UCSD-AML1 (cell line): ENCODE measurements around the gene SERPINB13.
"Not testable (repeated sequence)": the region's sequence is repeated elsewhere in the genome, so short reads cannot be mapped to it uniquely, and the experiment has no call there.

ENCODE experiments used
- DNase-seq: peaks from one replicate; lab custom pipeline; 2025; ENCODE audit not compliant: unreplicated experiment; lab: John Stamatoyannopoulos, UW

The SERPINB13 gene

DNA sequence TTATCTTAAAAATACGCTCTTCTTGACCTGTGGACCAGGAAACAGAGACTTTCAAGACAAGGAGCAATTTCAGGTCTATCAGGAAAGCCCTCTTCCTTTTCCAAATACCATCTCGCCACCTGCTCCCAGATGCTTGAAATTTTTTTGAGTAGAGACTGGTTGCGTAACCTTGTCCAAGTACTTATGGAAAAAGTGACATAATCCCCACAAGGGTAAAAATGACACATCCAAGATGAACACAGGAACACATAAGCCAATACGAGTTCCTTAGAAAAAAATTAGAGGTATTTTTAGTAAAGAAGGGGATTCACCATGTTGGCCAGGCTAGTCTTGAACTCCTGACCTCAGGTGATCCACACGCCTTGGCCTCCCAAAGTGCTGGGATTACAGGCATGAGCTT, 1.8 kb downstream of the SERPINB13 start:
- DNase-seq, result no peak

DNA sequence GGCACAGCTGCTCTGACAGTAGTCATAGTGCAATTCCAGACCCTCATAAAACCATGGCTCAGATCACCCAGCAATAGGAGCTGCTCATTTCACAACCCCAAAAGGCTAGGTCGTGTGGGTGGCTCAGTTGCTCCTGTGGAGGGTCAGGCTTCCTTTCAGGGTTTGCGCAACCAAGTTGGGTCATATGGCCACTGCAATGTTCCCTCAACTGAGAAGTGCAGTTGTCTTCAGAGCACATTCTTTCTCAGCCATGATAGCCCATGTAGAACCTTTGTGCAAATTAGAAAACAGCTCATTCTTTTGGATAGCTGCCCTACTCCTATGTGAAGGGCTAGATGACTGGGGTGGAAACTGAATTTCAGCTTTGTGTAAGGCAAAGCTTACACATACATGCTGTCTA, 3.2 kb downstream of the SERPINB13 start:
- no peak for DNase-seq

GRCh38 chr18:63590966-63591695, 4.0 kb downstream of the SERPINB13 start:
- DNase-seq, result no peak

DNA sequence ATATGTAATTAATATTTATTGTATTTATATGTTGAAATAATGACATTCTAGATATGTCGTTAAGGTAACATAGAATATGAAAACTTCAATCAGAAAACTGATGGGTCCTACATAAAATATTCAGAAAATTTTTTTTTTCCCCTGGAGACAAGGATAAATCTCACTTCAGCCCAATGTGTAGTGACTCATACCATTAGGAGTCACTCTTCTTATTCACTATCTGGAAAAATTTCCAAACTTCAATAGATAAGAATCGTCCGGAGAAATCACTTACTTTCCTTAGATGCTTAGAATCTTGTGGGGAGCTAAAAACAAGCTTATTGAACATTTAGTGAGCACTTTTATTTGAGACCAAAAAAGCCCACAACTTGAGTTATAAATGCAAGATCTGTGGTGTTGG, 4.6 kb downstream of the SERPINB13 start:
- no peak for DNase-seq

- no peak for DNase-seq
Measured at GRCh38 chr18:63592471-63592870, 5.3 kb downstream of the SERPINB13 start.

DNA sequence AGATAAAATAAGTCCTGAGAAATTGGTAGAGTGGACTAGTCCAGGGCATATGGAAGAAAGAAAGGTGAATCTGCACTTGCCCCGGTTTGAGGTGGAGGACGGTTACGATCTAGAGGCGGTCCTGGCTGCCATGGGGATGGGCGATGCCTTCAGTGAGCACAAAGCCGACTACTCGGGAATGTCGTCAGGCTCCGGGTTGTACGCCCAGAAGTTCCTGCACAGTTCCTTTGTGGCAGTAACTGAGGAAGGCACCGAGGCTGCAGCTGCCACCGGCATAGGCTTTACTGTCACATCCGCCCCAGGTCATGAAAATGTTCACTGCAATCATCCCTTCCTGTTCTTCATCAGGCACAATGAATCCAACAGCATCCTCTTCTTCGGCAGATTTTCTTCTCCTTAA, 9.8 kb downstream of the SERPINB13 start:
- no peak for DNase-seq

GRCh38 chr18:63603355-63603754, 16.2 kb downstream of the SERPINB13 start:
- DNase-seq, result no peak

DNA sequence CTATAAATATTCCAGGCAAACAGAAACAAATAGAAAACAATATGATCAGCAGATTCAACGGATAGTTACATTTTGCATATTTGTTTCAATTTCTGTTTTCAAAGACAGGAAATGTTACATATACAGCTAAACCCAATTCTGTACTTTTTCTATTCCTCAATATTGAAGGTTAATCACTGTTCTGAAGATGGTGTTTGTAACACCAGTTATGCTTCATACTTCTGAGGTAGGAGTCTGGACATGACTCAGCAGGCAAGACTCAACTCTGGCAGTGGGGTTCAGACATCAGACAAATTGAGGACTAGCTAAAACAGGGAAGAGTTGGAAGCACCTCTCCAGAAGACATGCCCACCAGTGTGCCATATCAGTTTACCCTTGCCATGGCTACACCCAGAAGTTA, 16.6 kb downstream of the SERPINB13 start:
- DNase-seq, result no peak

DNA sequence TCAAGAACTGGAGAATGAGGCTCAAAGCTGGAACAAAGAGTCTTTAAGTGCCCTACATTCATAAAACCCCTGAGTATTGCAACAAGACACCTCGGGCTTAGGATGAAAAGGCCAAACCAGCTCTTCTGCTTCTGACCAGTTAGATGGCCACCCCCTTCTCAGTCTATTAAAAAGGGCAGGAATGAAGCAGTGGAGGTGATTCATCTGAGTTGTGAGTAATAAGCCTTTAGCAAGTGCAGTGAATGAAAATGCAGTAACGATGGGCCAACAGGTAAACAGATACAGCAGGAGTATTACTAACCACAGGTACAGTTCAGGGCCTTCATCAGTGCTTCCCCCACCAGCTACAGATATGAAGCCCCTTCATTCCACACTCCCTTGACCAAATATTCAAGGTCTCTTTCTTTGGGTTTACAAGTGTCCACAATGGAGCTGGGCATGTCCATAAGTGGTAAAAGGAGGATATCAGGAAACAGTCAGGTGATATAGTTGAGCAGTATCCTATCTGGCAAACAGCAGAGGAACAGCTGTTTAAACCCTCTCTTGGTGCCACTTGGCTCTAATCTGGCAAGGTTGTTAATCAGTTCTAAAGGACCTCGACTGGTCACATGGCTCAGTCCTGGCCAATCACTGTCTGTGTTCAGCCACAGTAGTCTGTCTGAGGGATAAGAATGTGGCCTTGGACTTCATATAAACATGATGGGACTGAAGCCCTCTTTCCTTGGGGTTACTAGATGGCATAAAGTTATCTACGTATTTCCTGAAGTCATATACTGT, 17.8 kb downstream of the SERPINB13 start:
- no peak for DNase-seq

DNA sequence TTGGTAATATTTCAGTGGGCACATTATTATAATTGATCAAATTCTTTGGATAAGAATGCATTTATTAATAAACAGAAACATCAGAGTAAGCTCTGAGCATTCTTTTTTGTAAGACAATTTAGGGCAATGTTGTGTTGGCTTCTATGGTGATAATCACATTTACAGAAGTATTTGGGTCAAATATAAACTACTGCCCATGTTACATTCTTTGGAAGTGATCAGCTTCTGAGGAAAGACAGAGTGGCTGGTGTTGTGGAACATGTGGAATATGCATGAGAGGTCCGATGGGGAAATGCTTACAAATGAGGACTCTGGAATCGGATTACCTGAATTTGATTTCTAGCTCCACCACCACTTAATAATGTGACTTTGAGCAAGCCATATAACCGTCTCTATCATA, 19.4 kb downstream of the SERPINB13 start:
- DNase-seq, result no peak

DNA sequence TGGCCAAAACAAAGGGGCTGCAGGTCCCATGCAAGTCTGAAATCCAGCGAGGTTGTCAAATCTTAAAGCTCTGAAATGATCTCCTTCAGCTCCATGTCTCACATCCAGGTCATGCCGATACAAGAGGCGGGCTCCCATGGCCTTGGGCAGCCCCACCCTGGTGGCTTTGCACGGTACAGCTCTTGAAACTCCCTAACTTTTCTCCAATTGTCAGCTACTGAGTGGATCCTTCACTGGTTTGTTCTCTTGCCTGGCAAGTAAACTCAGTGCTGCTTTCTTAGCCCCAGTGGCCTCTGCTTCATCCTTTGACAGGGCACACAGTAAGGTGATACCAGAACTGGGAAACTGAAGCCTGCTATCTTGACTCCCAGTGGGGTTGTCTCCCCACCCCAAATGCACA, 26.3 kb downstream of the SERPINB13 start:
- DNase-seq, result no peak

DNA sequence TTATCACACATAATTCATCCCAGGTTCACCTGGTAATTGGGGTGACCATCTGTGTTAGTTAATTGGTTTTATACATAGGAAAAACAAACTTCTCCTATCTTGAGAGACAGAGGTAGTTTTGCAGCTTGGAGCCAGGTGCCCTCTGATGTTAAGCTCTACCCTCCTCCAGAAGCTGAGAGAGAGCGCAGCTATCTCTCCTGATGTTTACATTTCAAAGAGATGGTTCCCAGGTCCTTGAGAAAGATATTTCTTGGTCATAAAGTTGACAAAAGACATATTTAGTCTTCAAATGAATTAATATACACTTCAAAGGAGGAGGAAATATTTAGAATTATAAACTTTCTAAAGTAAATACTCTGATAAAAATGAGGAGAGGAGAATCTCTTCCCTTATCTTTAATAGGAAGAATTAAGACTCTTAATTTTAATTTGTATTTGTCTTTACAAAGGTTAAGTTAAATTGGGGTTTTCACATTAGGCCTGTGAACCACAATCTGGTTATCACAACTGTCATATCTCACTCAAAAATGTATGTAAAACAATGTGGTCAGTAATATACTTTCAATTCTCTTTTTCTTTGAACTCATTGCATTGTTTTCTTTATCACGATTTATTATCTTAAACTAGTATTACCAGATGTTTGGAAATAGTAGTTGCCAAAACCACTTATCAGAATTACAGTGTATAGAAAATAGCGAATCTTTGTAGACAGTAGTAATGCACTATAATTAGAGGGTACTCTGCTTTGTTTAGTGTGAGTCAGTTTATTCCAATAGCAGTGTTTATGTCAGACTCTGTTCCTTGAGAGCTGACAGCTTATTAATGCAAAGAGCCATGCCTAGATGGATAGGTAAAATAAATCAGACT, 30.1 kb downstream of the SERPINB13 start:
- no peak for DNase-seq

GRCh38 chr18:63617915-63618234, 30.7 kb downstream of the SERPINB13 start:
- no peak for DNase-seq

- DNase-seq, result no peak
Measured at GRCh38 chr18:63619661-63620060, 32.5 kb downstream of the SERPINB13 start.

DNA sequence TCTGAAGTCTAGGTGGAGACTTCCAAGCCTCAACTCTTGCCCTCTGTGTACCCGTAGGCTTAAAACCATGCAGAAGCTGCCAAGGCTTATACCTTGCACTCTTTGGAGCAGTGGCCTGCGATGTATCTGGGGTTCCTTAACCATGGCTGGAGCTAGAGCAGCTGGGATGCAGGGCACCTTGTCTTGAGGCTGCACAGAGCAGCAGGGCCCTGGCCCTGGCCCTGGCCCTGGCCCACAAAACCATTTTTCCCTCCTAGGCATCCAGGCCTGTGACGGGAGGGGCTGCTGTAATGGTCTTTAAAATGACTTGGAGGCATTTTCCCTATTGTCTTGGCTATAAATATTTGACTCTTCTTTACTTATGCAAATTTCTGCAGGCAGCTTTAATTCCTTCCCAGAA, 37.7 kb downstream of the SERPINB13 start:
- no peak for DNase-seq

- DNase-seq, result no peak
Measured at GRCh38 chr18:63626431-63626830, 39.3 kb downstream of the SERPINB13 start.

DNA sequence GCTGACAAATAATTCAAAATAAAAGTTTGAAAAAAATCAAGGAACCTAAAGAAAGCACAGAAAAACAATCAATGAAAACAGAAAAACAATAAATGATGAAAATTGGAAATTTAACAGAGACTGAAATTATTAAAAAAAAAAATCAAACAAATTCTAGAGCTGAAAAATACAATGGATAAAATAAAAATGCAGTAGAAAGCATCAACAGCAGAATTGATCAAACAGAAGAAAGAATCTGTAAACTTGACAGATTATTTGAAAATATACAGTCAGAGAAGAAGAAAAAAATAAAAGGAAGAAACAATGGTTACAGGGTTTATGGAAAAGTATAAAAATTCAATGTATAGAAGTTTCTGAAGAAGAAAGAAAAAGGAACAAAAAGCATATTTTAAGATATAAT, 40.7 kb downstream of the SERPINB13 start:
- DNase-seq, result no peak

DNA sequence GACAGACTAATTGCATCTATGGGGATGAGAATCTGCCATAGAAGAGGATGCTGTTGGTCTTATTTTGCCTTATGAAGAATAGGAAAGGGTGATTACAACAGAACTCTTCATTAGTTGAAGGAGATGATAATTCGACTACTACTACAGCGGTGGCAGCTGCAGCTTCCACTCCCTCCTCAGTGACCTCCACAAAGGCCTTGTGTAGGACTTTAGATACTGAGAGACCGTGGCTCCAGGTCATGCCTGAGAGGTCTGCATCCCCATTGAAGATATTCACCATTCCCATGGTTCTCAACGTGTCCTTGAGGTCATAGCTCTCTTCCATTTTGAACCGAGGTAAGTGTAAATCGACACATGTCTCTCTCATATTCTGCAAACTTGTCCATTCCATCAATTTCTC, 50.6 kb downstream of the SERPINB13 start:
- no peak for DNase-seq

DNA sequence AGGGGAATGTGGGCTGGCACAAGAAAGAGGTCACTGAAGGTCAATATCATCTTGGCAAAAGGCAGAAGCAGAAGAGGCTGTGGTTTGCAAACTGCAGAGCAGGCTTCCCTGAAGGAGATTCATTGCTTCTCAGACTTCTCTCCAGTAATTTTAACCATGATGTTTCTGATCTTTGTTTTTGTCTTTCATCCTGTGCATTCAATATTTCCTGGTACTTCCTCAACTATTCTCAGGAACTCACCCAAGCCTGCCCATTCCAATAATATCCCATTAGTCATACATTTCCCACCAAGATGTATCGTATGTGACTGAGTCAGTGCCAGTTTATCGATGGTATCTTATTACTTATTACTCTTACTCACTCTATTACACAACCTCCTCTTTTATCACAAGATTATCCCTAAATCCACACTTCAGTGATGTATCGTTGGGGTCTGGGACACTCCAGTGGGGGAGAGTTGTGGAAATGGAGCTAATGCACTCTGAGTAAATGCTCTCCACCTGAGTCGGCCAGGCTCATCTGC, 54.1 kb downstream of the SERPINB13 start:
- not testable (repeated sequence) for DNase-seq

GRCh38 chr18:63642668-63643356, 55.7 kb downstream of the SERPINB13 start:
- DNase-seq, result not testable (repeated sequence)

GRCh38 chr18:63644142-63644541, 57.0 kb downstream of the SERPINB13 start, which contains the start of gene SERPINB4:
SERPINB4 (minus strand) TSS chr18:63644256; CDS start chr18:63643577, 679 bp downstream.
- not testable (repeated sequence) for DNase-seq
